Skeletal muscle tissue (tissue), 4 donors: Measurements from ENCODE around the gene RXRB. TPM values are rescaled to one million over a fixed set of nuclear protein-coding genes. Genes with fewer than 3 reads are reported as not detected.

Experiments
- H3K27ac ChIP-seq: one replicate; pipeline ENCODE4 v1.7.0; 2013; ENCODE audit warnings: mild to moderate bottlenecking, low read depth, low read length, inconsistent platforms
- H3K27me3 ChIP-seq, 3 donors: one replicate each; pipeline ENCODE4 v1.7.0; 2013; ENCODE audit warnings: low read length in 3 of 3; ENCODE audit not compliant: control insufficient read depth in 3 of 3, insufficient read depth in 3 of 3
- H3K36me3 ChIP-seq, 3 donors: one replicate each; pipeline ENCODE4 v1.7.0; 2013; ENCODE audit warnings: low read length in 3 of 3; ENCODE audit not compliant: control insufficient read depth in 3 of 3, insufficient read depth in 3 of 3
- H3K4me1 ChIP-seq, 3 donors: one replicate each; pipeline ENCODE4 v1.7.0; 2013; ENCODE audit warnings: low read length in 3 of 3, mild to moderate bottlenecking in 3 of 3; ENCODE audit not compliant: control insufficient read depth in 3 of 3, insufficient read depth in 3 of 3
- H3K4me3 ChIP-seq, 3 donors: one replicate each; pipeline ENCODE4 v1.7.0; 2013; ENCODE audit warnings: low read length in 3 of 3
- H3K9ac ChIP-seq, 3 donors: one replicate each; pipeline ENCODE4 v1.7.0; 2013; ENCODE audit warnings: low read length in 3 of 3, mild to moderate bottlenecking in 3 of 3, moderate library complexity in 2 of 3, low read depth in 1 of 3
- H3K9me3 ChIP-seq, 3 donors: one replicate each; pipeline ENCODE4 v1.7.0; 2013; ENCODE audit warnings: low read length in 3 of 3; ENCODE audit not compliant: control insufficient read depth in 3 of 3
- total RNA-seq: library from RNA; depleted of rRNA; stranded (reverse); fragments of >200 nt; gene quantifications from one replicate; pipeline ENCODE4 v1.2.3, GENCODE V29; 2014
- donor health status: Osteomylitis.

RXRB gene
- total RNA-seq, 1 donor from 2014 or later = 17.7 TPM

DNA sequence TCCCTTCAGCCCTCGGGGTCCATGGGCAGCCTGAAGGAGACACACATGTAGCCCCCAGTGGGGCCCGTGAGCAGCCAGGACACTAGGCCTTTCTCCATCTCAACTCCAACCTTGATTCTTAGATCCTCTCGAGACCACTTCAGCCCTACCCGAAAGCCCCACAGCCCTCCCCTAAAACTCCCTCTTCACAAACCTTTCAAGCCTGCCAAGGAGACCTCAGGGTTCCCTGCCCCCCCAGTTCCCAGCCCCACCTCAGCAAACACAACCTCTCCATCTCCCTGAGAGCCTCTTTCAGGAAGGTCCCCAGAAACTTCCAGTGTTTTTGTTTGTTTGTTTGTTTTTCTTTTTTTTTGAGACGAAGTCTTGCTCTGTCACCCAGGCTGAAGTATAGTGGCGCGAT lies 19.3 kb downstream of the RXRB start:
- Histone ChIP-seq H3K4me1 (no peaks in the 10 kb centered on the region), H3K27ac (no peak overlapping the region), H3K27me3 (no peaks in the 10 kb centered on the region), H3K9me3 (no peaks in the 10 kb centered on the region), H3K36me3 (no peaks in the 10 kb centered on the region), H3K9ac (no peak overlapping the region), H3K4me3 (no peak overlapping the region)

DNA sequence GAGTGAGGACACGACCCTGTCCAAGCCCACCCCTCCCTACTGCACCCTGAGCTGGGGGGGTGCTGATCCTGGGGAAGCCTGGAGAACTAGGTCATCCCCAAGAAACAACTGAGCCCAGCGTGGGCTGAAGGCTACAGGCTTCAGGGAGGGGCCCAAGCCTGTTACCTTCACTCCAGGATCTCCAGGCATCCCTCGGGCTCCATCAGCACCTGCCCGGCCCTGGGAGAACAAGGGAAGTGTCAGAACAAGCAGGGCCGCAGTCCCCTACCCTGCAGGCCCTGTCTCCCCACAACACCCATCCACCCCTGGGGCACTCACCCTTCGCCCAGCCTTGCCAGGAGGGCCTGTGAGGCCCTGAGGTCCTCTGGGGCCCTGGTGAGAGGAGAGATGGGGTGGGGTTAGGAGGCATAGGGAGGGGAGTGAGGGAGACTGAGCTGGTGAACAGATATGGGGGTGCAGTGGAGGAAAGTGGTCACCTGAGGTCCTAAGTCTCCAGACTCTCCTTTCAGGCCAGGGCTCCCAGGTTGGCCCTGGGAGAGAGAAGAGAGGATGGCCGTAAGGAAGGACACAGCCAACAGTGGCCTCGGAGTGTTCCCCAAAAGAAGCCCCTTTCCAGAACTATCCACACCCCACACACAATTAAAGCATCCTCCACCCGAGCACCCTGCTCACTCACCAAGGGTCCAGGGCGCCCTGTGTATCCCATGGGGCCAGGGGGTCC lies 21.6 kb downstream of the RXRB start:
- peaks cover 0 to 3% (median 0%) of the 10 kb centered on the region in 3 donors for H3K27me3 ChIP-seq
- no peak overlapping the region for H3K9ac ChIP-seq
- H3K4me3 ChIP-seq = no peak overlapping the region
- no peak overlapping the region for H3K27ac ChIP-seq
- H3K4me1 ChIP-seq = no peaks in the 10 kb centered on the region
- no peaks in the 10 kb centered on the region for H3K9me3 ChIP-seq
- H3K36me3 ChIP-seq = no peaks in the 10 kb centered on the region

GRCh38 chr6:33177552-33178446 lies 22.7 kb downstream of the RXRB start:
- no peak overlapping the region for H3K9ac ChIP-seq
- H3K4me3 ChIP-seq = no peak overlapping the region
- no peaks in the 10 kb centered on the region for H3K36me3 ChIP-seq
- H3K9me3 ChIP-seq = no peaks in the 10 kb centered on the region
- H3K27me3 ChIP-seq = peaks cover 0 to 3% (median 0%) of the 10 kb centered on the region in 3 donors
- no peak overlapping the region for H3K27ac ChIP-seq
- no peaks in the 10 kb centered on the region for H3K4me1 ChIP-seq

GRCh38 chr6:33176906-33177305 lies 23.6 kb downstream of the RXRB start:
- Histone ChIP-seq H3K9ac (no peak overlapping the region), H3K9me3 (no peaks in the 10 kb centered on the region), H3K27me3 (peaks cover 0 to 3% (median 0%) of the 10 kb centered on the region in 3 donors), H3K4me3 (no peak overlapping the region), H3K4me1 (no peaks in the 10 kb centered on the region), H3K27ac (no peak overlapping the region), H3K36me3 (no peaks in the 10 kb centered on the region)

DNA sequence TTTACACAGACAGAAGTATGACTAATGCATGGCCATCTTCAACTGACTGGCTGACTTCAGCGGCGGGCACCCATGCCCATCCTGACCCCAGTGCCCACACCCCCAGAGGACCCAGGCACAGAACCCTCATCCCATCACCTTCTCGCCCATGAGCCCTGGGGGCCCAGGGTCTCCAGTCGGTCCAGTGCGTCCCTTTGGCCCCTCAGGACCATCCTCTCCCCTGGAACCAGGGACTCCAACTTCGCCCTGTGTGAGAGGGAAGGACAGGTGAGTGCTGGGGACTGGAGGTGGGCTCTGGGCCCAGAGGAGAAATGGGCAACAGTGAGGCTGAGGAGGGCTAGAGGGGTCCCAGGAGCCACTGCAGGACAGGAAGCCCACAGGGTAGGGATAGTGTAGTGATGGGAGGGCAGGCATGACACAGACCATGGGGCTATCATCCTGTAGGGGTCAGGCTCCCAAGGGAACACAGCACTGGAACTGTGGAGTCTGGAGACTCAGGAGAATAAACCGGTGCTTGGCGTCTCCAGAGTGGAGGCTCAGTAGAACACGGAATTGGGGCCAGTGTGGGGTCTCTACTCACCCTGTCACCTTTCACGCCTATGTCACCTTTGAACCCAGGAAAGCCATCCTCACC lies 24.9 kb downstream of the RXRB start:
- Histone ChIP-seq H3K9ac (no peak overlapping the region), H3K27me3 (peaks cover 0 to 3% (median 0%) of the 10 kb centered on the region in 3 donors), H3K36me3 (no peaks in the 10 kb centered on the region), H3K4me1 (no peaks in the 10 kb centered on the region), H3K9me3 (no peaks in the 10 kb centered on the region), H3K27ac (no peak overlapping the region), H3K4me3 (no peak overlapping the region)

- no peaks in the 10 kb centered on the region for H3K9me3 ChIP-seq
- H3K4me1 ChIP-seq = no peaks in the 10 kb centered on the region
- H3K36me3 ChIP-seq = no peaks in the 10 kb centered on the region
- H3K9ac ChIP-seq = no peak overlapping the region
- peaks cover 0 to 3% (median 0%) of the 10 kb centered on the region in 3 donors for H3K27me3 ChIP-seq
- no peak overlapping the region for H3K27ac ChIP-seq
- H3K4me3 ChIP-seq = no peak overlapping the region
Observed at GRCh38 chr6:33174784-33175183, 25.7 kb downstream of the RXRB start.

GRCh38 chr6:33173535-33174180 lies 26.8 kb downstream of the RXRB start:
- Histone ChIP-seq H3K9ac (no peak overlapping the region), H3K27me3 (peaks cover 0 to 3% (median 0%) of the 10 kb centered on the region in 3 donors), H3K27ac (no peak overlapping the region)

DNA sequence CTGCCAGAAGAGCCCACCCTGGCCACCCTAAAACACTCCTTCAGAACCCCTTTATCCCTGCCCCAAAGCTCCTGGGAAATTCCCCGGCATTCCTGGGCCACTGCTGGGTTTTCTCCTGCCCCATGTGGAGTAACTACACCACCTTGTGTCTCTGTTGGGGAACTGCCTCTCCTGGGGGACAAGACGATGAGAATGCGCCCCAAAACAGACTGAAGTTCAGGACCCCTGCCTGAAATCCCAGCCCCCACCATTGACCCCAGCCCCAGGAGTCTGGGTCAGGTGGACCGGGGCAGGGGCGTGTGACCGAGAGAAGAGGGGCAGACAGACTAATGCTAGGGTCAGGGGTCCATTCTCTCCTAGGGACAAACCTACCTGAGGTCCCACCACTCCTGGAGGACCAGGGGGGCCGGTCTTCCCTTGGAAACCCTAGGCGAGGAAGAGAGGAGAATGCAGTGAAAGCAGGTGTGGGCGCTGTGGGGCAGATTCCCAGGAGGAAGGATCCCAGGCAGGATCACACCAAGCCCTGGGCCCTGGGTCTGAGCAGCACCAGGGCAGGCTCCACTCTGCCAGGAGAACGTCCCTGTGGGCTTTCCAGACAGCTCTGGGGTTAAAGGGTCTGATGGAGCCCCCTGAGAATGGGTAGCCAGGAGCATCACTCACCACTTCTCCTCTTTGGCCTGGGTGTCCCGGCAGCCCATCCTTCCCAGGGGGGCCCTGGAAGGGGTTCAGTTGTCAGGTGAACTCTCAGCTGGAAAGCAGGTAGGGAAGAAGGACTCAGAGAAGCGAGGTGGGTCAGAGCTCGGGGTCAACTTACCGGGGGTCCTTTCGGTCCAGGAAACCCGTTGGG lies 27.6 kb downstream of the RXRB start:
- no peak overlapping the region for H3K9ac ChIP-seq
- H3K4me1 ChIP-seq = no peaks in the 10 kb centered on the region
- no peak overlapping the region for H3K27ac ChIP-seq
- no peaks in the 10 kb centered on the region for H3K9me3 ChIP-seq
- H3K4me3 ChIP-seq = no peak overlapping the region
- H3K27me3 ChIP-seq = peaks cover 0 to 3% (median 0%) of the 10 kb centered on the region in 3 donors
- H3K36me3 ChIP-seq = no peaks in the 10 kb centered on the region

More at GRCh38 chr6:33173535-33174180, 26.8 kb downstream of the RXRB start:
- no peaks in the 10 kb centered on the region for H3K9me3 ChIP-seq
- H3K36me3 ChIP-seq = no peaks in the 10 kb centered on the region
- no peak overlapping the region for H3K4me3 ChIP-seq
- H3K4me1 ChIP-seq = no peaks in the 10 kb centered on the region
